Stimulated activated CD4-positive, alpha-beta T cell treated with anti-CD3 and anti-CD28 coated beads, Interleukin-15, amount 100 ng/mL, for 48 hours (primary cell): ENCODE data around the gene CA7.

ENCODE experiments used
- DNase-seq, 2 donors: peaks; one replicate each; pipeline ENCODE4 v3.0.0-alpha.2; 2020; ENCODE audit warnings: low read depth in 2 of 2

The CA7 gene

GRCh38 chr16:66844342-66845079, at the start of gene CA7:
CA7 (plus strand) TSS chr16:66844414; CDS start chr16:66844488, 74 bp downstream.
- no peak for DNase-seq

- no peak for DNase-seq
These were observed 46.1 kb upstream of the CA7 start for GRCh38 chr16:66798161-66798560.

GRCh38 chr16:66800856-66801255, 43.4 kb upstream of the CA7 start:
- no peak for DNase-seq

- DNase-seq = no peak
These were observed 42.7 kb upstream of the CA7 start, which contains the start of gene TERB1 for GRCh38 chr16:66801320-66802105. TERB1 (minus strand) TSS chr16:66801584; CDS start chr16:66796798, 4,786 bp downstream.

GRCh38 chr16:66802159-66802558, 42.1 kb upstream of the CA7 start:
- DNase-seq = no peak

GRCh38 chr16:66809765-66810164, 34.4 kb upstream of the CA7 start:
- DNase-seq = no peak

- no peak for DNase-seq
These were observed 33.8 kb upstream of the CA7 start for GRCh38 chr16:66810391-66810790.

GRCh38 chr16:66811043-66811442, 33.2 kb upstream of the CA7 start:
- no peak for DNase-seq

- DNase-seq = no peak
These were observed 29.5 kb upstream of the CA7 start for GRCh38 chr16:66814734-66815133.

- DNase-seq = no peak
These were observed 20.2 kb upstream of the CA7 start for GRCh38 chr16:66824006-66824405.

- DNase-seq = peak; percentile 76 to 85
These were observed 13.5 kb upstream of the CA7 start, which contains the start of gene NAE1 for GRCh38 chr16:66830422-66831404. NAE1 (minus strand) TSS chr16:66830976; CDS start chr16:66830899, 77 bp downstream.

GRCh38 chr16:66832190-66832589, 12.0 kb upstream of the CA7 start:
- no peak for DNase-seq

- DNase-seq = no peak
These were observed 11.4 kb upstream of the CA7 start for GRCh38 chr16:66832661-66833305.

- DNase-seq = no peak
These were observed 9.5 kb upstream of the CA7 start for GRCh38 chr16:66834746-66835145.

GRCh38 chr16:66840883-66841282, 3.3 kb upstream of the CA7 start:
- DNase-seq = no peak

GRCh38 chr16:66841366-66841765, 2.8 kb upstream of the CA7 start:
- no peak for DNase-seq

- no peak for DNase-seq
These were observed 1.4 kb upstream of the CA7 start for GRCh38 chr16:66842765-66843164.

GRCh38 chr16:66843191-66843590, 1.0 kb upstream of the CA7 start:
- DNase-seq = no peak

- no peak for DNase-seq
These were observed 239 bp upstream of the CA7 start for GRCh38 chr16:66844009-66844341.

GRCh38 chr16:66845080-66845410, 831 bp downstream of the CA7 start:
- no peak for DNase-seq

- no peak for DNase-seq
These were observed 1.6 kb downstream of the CA7 start for GRCh38 chr16:66845791-66846221.
